Left lobe of liver (tissue), 2 donors: ENCODE data around the gene CHRNB4. TPM values are rescaled to one million over a fixed set of nuclear protein-coding genes. Genes with fewer than 3 reads are reported as not detected.

Source experiments
- ATAC-seq: fragments of 200-7000 bp; cut with Tn5 transposase; one replicate; pipeline ENCODE4 v1.9.1; 2020; ENCODE audit warnings: mild to moderate bottlenecking, moderate library complexity
- DNase-seq: peaks from one replicate; pipeline ENCODE4 v3.0.0-alpha.2; 2020; ENCODE audit warnings: low spot score
- total RNA-seq: library from RNA; stranded (reverse); gene quantifications from one replicate; pipeline ENCODE4 v1.2.1, GENCODE V29; 2021
- donor health status: DM: no; HTN: no; CAD: no; lungs with moderate emphysema.
- donor health status: DM: no; HTN: yes; CAD: no.

CHRNB4 gene
- total RNA-seq, 1 donor from 2014 or later = not detected

- DNase-seq (no peak), ATAC-seq (no peak)
Observed at GRCh38 chr15:78671626-78672211, 30.7 kb upstream of the CHRNB4 start.

- ATAC-seq (no peak), DNase-seq (no peak)
Observed at GRCh38 chr15:78668987-78669386, 28.0 kb upstream of the CHRNB4 start.

- DNase-seq (no peak), ATAC-seq (no peak)
Observed at GRCh38 chr15:78667578-78668236, 26.7 kb upstream of the CHRNB4 start.

DNA sequence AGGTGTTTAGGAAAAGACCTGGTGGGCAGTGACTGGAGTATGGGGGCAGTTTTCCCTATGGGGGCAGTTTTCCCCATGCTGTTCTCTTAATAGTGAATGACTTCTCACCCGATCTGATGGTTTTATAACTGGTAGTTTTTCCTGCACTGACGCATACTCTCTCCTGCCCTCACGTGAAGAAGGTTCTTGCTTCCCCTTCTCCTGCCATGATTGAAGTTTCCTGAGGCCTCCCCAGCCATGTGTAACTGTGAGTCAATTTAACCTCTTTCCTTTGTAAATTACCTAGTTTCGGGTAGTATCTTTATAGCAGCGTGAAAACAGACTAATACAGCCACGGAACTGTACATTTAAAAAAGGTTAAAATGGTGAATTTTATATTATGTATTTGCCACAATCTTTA, 25.0 kb upstream of the CHRNB4 start:
- ATAC-seq = no peak

GRCh38 chr15:78663703-78664102, 22.7 kb upstream of the CHRNB4 start:
- ATAC-seq = no peak
- DNase-seq = no peak

More for the DNA sequence above, 25.0 kb upstream of the CHRNB4 start:
- DNase-seq = no peak

DNA sequence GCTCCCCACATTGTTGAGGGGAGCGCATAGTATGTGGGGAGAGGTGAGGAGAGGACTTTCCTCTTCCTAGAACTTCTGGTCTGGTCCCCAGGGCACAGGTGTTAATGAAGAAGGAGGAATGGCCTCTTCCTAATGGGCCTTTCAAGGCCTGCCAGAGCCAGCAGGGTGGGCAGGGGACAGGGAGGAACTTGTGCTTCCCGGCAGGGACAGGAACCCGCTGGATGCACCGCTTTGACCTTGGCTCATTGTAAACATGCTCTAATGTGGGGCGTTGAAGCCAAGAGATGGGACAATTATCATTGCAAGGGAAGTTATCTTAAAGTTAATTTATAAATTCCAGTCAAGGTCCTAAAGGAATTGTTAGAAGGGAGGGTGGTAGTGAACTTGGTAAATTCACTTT, 21.0 kb upstream of the CHRNB4 start:
- ATAC-seq = no peak
- no peak for DNase-seq

GRCh38 chr15:78661001-78661400, 20.0 kb upstream of the CHRNB4 start:
- ATAC-seq (no peak), DNase-seq (no peak)

DNA sequence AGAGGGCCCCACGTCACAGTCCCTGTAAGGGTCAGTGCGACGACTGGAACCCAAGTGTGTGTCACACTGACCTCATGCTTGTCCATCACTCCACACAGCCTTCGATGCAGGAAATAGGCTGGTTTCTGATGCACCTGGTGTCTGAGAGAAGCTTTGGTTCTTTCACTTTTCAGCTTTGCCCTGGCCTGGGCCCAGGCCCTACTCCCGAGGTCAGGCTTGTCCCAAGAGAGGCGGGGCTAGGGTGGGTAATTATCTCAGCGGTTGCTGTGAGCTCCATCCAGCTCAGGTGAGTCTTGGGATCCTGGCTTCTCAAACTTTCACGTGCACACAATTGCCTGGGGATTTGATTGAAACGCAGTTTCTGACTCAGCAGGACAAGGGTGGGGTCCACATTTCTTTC, 19.6 kb upstream of the CHRNB4 start:
- DNase-seq = no peak
- ATAC-seq = no peak

DNA sequence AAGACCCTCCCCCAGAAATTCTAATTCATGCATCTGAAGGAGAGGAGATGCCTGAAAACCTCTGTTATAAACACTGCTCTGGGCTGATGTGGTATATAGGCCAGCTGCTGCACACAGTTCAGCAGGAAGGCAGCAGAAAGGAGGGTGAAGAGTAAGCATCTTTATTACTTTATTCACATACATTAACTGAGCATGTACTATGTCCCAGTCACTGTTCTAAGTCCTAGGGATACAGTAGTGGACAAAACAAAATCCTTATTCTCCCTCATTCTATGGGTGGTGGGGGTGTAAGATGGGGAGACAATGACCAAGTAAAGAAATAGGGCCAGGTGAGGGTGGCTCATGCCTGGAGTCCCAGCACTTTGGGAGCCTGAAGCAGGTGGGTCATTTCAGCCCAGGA, 17.8 kb upstream of the CHRNB4 start:
- DNase-seq (no peak), ATAC-seq (no peak)

DNA sequence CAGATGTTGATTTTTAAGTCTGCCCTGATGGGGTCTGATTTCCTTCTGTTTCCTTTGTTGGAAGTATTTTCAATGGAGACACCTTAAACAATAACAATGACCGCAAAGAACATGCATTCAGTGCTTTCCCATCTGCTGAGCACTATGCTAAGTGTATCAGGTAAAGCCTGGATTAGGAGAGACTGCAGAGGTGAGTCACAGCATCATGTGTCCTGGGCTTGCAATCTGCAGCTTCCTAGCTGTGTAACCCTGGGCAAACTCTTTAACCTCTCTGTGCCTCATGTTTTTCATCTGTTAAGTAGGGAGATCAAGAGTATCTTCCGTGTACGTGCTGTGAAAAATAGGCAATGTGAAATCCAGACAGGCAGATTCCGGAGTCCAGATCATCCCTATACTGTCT, 13.3 kb upstream of the CHRNB4 start:
- ATAC-seq = no peak
- DNase-seq = no peak

DNA sequence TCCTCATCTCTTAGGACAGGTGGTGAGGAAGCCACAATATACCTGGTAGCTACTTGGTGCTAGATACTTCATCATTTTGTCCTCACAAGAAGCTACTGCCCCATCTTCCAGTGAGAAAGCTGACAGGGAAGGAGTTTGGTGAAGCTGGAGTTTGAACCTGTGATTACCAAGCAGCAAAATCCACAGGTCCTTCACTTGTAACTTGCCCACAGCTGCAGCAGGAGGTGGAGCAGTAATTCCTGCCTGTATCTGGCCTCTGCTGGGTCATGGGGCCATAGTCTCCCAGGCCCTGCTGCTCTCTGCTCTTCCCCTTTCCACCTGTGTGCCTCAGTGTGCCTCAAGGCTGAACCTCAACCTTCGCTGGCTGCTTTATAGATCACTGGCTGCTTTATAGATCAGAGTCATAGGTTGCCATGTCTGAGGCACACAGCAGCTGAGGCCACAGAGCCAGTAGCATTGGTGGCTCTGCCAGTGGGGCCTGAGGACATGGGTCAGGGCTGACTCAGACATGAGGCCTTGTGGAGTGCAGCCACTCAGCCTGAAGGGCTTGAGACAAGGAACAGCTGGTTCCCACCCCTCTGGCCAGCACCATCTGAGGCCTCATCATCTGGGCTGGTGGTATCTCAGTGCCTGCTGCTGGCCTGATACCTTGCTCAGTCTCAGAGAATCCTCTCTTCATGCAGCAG, 11.1 kb upstream of the CHRNB4 start:
- DNase-seq = no peak
- ATAC-seq = no peak

DNA sequence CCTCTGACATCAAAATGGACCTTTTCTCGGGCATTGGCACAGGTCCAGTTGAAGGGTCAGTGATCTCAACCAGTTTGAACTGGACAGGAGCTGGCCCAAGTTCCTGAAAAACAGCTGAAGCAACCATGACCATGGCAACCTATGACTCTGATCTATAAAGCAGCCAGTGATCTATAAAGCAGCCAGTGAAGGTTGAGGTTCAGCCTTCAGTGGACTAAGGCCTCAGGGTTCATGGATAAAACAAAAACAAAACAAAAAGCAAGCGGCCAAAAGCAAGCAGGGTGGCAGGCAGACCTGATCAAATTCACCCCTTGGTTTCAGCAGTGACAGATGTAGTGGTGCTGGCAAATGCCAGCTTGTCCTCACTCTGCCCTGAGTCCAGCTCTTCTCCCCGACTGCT, 10.0 kb upstream of the CHRNB4 start:
- DNase-seq (peak; percentile 82), ATAC-seq (peak; percentile 90)

DNA sequence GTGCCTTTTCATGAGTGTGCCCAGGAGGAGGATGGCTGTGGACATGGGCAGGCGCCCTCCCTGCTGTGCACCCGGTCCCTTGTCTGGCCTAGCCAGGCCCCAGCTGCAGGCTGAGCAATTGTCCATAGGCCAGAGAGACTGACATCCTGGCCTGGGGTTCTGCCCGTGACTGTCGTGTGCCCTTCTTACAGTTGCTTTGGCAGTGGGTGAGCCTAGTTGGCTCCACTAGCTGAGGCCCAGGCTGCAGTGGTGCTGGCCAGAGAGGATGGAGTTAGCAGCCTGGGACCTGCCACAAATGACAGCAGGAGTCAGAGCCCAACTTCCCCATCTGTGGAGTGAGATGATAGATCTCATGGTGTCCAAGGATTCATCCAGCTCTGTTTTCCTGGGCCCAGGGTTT, 9.0 kb upstream of the CHRNB4 start:
- DNase-seq = no peak
- no peak for ATAC-seq

GRCh38 chr15:78645009-78645408, 4.0 kb upstream of the CHRNB4 start:
- no peak for DNase-seq
- ATAC-seq = peak; percentile 20

DNA sequence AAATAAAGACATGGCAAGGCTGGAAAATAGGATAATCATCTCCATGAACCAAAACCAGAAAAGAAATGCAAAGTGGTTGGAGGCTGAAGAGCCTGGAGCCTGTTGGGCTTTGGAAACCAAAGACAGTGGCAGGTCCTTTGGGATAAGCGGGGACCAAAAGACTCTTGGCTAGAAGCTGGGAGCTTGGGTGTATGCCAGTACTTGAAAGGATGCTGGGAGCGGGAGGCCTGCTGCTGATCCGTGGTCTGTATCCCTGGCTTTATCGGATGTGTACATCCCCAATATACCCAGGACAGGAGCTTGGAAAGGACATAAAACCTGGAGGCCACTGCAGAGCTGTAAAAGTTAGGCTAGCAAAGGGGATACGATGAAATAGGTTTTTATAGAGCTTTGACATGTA, 1.3 kb upstream of the CHRNB4 start:
- DNase-seq (no peak), ATAC-seq (no peak)

DNA sequence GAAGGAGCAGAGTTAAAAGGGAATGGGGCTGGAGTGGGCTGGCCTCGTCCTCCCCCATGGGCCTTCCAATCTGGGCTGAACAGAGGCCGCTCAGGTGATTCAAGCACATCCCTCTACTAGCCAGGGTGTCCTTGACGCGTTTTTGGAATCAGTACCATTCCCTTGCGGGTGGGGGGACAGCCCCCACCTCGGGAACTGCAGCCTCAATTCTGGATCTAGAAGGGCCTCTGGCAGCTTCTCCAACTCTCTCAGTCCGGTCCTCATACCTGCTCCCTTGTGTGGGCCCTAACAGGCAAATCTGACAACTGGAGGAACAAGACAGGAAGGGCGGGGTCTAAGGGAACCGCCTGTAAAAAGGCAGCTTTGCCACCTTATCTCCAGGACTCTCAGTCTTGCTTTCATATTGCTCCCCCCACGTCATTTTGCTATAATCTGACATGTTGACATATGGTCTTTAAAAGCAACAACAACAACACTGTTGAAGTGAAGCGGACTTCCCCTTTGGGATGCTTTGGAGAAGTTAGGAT, 802 bp upstream of the CHRNB4 start:
- DNase-seq (no peak), ATAC-seq (no peak)

DNA sequence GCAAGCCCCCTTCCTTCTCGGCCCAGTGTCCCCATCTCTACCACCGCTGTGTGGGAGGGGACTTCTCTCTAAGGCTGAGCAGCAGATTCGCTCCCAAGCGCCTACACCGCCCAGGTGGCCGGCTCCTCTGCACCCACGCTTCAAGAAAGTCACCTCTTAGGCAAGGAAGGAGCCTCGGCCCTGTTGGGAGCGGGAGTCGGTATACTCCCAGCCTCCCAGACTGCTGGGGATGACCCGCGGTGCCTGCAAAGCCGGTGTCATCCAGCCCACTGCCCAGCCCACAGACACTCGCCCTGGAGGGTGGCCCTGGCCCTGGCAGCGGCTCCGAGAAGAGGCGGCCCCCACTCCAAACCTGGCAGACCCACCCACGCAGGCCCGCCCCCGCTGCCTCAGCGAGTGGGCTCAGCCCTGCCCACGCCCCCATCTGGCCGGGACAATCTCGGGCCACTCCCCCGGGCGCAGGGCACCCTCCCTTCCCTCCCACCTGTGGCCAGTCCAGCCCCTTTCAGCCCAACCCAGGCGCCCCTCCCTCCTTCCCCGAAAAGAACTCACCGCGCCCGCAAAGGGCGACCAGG, 396 bp downstream of the CHRNB4 start:
- DNase-seq = no peak
- no peak for ATAC-seq

DNA sequence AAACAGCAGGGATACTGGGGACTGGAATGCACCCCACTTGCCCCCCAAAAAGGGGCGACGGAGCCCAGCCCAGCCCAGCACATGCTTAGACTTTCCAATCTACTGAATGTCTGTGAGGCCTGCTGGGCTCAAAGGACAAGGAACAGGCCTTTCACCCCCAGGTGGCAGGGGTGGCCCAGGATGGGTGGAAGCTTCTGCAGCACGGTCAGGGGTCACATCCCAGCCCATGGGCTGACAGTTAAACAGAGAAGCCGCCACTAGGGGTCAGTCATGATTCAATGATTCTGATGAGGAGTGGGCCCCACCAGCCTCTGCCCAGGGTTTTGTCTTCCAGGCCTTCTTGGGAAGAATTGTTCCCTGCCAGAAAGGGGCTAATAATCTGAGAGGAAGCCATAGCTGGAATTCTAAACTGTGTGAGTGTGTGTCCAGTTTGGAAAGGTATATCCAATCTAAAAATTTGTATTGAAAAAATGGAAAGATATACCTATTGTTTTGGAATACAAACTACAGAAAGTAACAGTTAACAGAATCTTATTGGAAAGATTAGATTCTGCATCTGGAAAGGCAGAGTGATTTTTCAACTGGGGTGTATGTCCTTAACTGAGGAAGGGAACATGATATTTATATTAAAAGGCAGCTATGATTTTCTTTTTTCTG, 2.2 kb downstream of the CHRNB4 start:
- ATAC-seq (peak; percentile 87), DNase-seq (peak; percentile 55)

GRCh38 chr15:78637776-78638435, 3.1 kb downstream of the CHRNB4 start:
- ATAC-seq (no peak), DNase-seq (no peak)

- no peak for ATAC-seq
- DNase-seq = no peak
Observed at GRCh38 chr15:78636378-78636859, 4.6 kb downstream of the CHRNB4 start.

GRCh38 chr15:78635346-78635745, 5.7 kb downstream of the CHRNB4 start:
- DNase-seq = no peak
- no peak for ATAC-seq
